IPS-18a (cell line): ENCODE results near the gene MRNIP.

Experiments
- H3K27ac ChIP-seq: one replicate; pipeline ENCODE4 v1.5.1; 2013; ENCODE audit warnings: low read length
- H3K27me3 ChIP-seq: one replicate; pipeline ENCODE4 v1.6.1; 2013; ENCODE audit warnings: mild to moderate bottlenecking, low read length; ENCODE audit not compliant: control insufficient read depth, insufficient read depth
- H3K36me3 ChIP-seq: one replicate; pipeline ENCODE4 v1.6.1; 2013; ENCODE audit warnings: low read depth, low read length; ENCODE audit not compliant: control insufficient read depth
- H3K4me1 ChIP-seq: one replicate; pipeline ENCODE4 v1.6.1; 2013; ENCODE audit warnings: low read depth, low read length; ENCODE audit not compliant: control insufficient read depth
- H3K4me3 ChIP-seq: one replicate; pipeline ENCODE4 v1.5.1; 2013; ENCODE audit warnings: low read length
- H3K9ac ChIP-seq: one replicate; pipeline ENCODE4 v1.6.1; 2013; ENCODE audit warnings: mild to moderate bottlenecking, low read length, moderate library complexity
- H3K9me3 ChIP-seq: one replicate; pipeline ENCODE4 v1.6.1; 2013; ENCODE audit warnings: low read depth, low read length; ENCODE audit not compliant: control insufficient read depth

Gene MRNIP

DNA sequence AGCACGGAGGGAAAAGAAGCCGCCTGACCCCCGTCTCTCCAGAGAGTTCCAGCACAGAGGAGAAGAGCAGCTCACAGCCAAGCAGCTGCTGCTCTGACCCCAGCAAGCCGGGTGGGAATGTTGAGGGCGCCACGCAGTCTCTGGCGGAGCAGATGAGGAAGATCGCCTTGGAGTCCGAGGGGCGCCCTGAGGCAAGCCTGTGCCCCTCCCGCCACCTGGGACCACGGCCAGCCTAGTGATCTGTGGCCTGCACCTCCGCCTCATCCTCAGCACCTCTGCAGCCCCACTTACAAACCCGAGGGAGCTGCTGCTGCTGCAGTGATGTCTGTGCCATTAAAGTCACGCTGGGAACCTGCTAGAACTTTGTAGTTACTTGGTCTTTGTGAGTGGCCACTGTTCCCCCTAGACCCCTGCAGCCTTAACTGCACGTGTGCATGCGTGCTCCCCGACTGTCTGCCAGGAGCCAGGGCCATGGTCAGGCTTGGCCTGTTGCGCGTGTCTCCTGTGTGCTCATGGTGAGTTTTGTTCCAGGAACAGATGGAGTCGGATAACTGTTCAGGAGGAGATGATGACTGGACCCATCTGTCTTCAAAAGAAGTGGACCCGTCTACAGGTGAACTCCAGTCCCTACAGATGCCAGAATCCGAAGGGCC lies 25.4 kb downstream of the MRNIP start:
- no peaks in the 10 kb centered on the region for H3K9me3 ChIP-seq
- no peak overlapping the region for H3K9ac ChIP-seq
- H3K27ac ChIP-seq, result no peak overlapping the region
- H3K27me3 ChIP-seq, result no peaks in the 10 kb centered on the region
- H3K36me3 ChIP-seq, result peaks cover 72% of the 10 kb centered on the region
- H3K4me1 ChIP-seq, result peaks cover 9% of the 10 kb centered on the region
- H3K4me3 ChIP-seq, result no peak overlapping the region

DNA sequence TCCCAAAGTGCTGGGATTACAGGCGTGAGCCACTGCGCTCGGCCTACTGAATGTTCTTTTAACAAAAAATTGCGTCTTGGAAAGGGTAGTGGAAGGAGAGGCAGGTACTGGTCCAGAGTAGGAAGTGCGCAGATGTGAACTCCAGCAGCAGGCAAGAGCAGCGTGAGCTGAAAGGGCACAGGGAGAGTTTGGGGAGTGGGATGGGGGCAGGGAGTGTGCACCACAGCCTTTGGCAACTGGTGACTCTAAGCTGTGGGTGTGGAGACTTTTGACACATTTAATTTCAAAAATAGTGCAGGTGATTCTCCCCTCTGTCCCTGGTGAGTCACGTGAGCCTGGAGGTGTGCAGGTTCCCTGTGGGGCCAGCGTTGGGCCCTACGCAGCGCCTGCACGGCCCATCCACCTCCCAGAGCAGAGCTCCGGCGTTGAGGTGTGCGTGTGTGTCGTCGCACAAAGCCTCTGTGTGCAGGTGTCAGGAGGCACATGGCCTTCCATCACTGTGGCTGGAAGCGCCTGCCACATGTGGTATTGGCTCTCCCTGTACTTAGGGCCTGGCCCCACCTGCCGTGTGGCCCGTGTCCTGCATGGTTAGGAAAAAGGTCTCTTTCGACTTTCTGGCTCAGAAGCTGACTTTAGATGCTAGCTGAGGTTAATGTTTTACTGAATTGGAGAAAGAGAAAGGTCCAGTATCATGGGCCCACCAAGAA lies 26.4 kb downstream of the MRNIP start:
- H3K36me3 ChIP-seq, result peaks cover 70% of the 10 kb centered on the region
- H3K27me3 ChIP-seq, result no peaks in the 10 kb centered on the region
- no peak overlapping the region for H3K27ac ChIP-seq
- H3K4me3 ChIP-seq, result no peak overlapping the region
- no peaks in the 10 kb centered on the region for H3K9me3 ChIP-seq
- H3K9ac ChIP-seq, result no peak overlapping the region
- H3K4me1 ChIP-seq, result peaks cover 9% of the 10 kb centered on the region

DNA sequence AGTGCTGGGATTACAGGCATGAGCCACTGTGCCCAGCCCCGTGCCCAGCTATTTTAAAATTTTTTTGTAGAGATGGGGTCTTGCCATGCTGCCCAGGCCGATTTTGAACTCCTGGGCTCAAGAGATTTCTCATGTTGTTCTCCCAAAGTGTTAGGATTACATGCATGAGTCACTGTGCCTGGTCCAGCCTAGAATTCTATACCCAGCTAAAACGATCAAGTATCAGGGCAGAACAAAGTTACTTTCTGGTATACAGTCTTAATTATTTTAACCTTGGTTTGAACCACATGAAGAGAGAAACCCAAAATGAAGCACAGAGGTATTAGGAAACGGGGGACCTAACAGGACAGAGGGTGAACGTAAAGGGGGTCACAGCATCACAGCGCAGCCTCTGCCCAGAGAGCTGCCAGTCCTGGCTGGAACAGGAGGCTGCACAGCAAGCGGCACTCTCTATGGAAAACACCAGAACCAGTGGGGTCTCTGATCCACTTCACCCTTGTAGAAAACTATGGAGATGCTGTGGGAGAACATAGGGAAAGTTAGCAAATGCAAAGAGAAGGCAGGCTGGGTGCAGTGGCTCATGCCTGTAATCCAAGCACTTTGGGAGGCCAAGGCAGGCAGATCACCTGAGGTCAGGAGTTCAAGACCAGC lies 27.7 kb downstream of the MRNIP start:
- Histone ChIP-seq H3K9ac (no peak overlapping the region), H3K27ac (no peak overlapping the region), H3K36me3 (peaks cover 69% of the 10 kb centered on the region), H3K27me3 (no peaks in the 10 kb centered on the region), H3K4me3 (no peak overlapping the region), H3K9me3 (no peaks in the 10 kb centered on the region), H3K4me1 (peaks cover 9% of the 10 kb centered on the region)

DNA sequence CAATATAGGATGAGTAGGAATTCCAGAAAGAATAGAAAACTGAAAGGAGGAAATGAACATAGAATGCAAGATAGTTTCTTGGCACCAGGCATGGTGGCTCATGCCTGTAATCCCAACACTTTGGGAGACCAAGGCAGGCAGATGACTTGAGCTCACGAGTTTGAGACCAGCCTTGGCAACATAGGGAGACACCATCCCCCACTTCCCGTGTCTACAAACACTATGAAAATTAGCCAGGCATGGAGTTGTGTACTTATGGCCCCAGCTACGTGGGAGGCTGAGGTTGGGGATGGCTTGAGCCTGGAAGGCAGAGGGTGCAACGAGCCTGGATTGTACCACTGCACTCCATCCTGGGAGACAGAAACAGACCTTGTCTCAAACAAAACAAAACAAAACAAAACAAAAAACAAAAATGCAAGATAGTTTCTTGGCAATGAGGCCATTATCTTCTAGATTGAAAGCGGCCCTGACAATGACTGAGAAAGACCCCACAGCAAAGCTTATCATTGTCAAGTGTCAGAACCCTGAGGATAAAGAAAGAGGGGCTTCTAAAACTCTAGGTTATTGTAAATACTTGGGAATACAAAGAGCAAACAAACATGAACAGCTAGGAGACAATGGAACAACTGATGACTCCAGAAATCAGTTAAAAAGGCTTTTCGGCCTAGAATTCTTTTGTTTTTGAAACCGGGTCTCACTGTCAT lies 28.7 kb downstream of the MRNIP start:
- no peak overlapping the region for H3K9ac ChIP-seq
- H3K9me3 ChIP-seq, result no peaks in the 10 kb centered on the region
- peaks cover 9% of the 10 kb centered on the region for H3K4me1 ChIP-seq
- H3K27ac ChIP-seq, result no peak overlapping the region
- peaks cover 77% of the 10 kb centered on the region for H3K36me3 ChIP-seq
- no peaks in the 10 kb centered on the region for H3K27me3 ChIP-seq
- no peak overlapping the region for H3K4me3 ChIP-seq

- Histone ChIP-seq H3K27ac (no peak overlapping the region), H3K4me3 (no peak overlapping the region), H3K4me1 (peaks cover 9% of the 10 kb centered on the region), H3K36me3 (peaks cover 86% of the 10 kb centered on the region), H3K9me3 (no peaks in the 10 kb centered on the region), H3K9ac (no peak overlapping the region), H3K27me3 (no peaks in the 10 kb centered on the region)
These were observed 29.7 kb downstream of the MRNIP start for GRCh38 chr5:179828756-179829421.

DNA sequence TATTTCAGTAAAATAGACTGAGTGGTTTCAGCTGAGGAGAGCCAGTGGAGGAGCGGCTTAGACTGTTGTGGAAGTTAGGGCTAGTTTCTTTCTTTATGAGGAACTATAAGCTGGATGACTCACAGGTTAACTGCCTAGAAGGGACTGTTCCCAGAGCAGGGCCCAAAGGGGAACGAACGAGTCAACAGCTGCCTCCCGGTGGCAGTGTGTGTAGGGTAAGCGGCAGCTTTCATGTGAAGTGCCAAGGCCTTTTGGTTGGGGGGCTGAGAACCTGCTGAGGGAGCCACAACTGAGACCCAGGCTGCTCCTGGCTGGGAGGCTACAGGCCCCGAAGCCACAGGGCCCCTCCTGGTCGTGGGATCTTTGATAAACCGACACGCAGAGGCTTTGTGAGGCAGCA lies 30.9 kb downstream of the MRNIP start:
- no peaks in the 10 kb centered on the region for H3K27me3 ChIP-seq
- peaks cover 9% of the 10 kb centered on the region for H3K4me1 ChIP-seq
- no peak overlapping the region for H3K4me3 ChIP-seq
- no peak overlapping the region for H3K27ac ChIP-seq
- no peak overlapping the region for H3K9ac ChIP-seq
- H3K36me3 ChIP-seq, result peaks cover 84% of the 10 kb centered on the region
- no peaks in the 10 kb centered on the region for H3K9me3 ChIP-seq

DNA sequence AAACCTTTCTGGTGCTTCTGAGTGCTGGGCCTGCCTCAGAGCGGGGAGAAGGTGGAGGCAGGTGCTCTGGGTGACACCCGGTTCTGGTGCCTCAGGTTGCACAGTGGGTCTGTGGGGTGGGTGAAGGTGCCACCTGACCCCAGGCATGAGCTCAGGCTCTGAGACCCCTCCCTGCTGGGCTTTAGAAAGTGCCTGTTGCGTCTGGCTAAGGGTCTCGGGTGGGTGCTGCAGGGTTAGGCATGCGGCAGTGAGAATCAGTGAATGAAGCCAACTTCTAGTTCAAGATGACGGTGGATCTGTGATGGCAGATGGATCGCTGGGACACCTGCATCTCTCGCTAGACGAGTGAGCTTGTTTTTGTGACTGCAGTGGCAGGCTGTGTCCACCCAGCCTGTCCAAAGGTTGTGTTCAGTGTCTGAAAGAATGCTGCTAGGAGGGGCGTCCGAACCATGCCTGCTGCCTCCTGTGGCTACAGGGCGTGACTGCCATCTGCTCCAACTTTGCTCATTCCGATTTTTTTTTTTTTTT lies 32.9 kb downstream of the MRNIP start:
- H3K4me1 ChIP-seq, result peaks cover 17% of the 10 kb centered on the region
- H3K9me3 ChIP-seq, result no peaks in the 10 kb centered on the region
- no peaks in the 10 kb centered on the region for H3K27me3 ChIP-seq
- H3K4me3 ChIP-seq, result no peak overlapping the region
- peaks cover 68% of the 10 kb centered on the region for H3K36me3 ChIP-seq
- H3K27ac ChIP-seq, result no peak overlapping the region
- H3K9ac ChIP-seq, result no peak overlapping the region

GRCh38 chr5:179824745-179825112 lies 33.9 kb downstream of the MRNIP start:
- Histone ChIP-seq H3K36me3 (peaks cover 58% of the 10 kb centered on the region), H3K27me3 (peaks cover 2% of the 10 kb centered on the region), H3K27ac (no peak overlapping the region), H3K9ac (no peak overlapping the region), H3K4me1 (peaks cover 25% of the 10 kb centered on the region), H3K9me3 (no peaks in the 10 kb centered on the region), H3K4me3 (no peak overlapping the region)

GRCh38 chr5:179823937-179824744 lies 34.5 kb downstream of the MRNIP start:
- no peaks in the 10 kb centered on the region for H3K9me3 ChIP-seq
- no peak overlapping the region for H3K4me3 ChIP-seq
- no peak overlapping the region for H3K9ac ChIP-seq
- H3K27ac ChIP-seq, result no peak overlapping the region
- peaks cover 27% of the 10 kb centered on the region for H3K4me1 ChIP-seq
- H3K27me3 ChIP-seq, result peaks cover 3% of the 10 kb centered on the region
- H3K36me3 ChIP-seq, result peaks cover 55% of the 10 kb centered on the region

- peaks cover 27% of the 10 kb centered on the region for H3K4me1 ChIP-seq
- no peak overlapping the region for H3K9ac ChIP-seq
- no peaks in the 10 kb centered on the region for H3K9me3 ChIP-seq
- peaks cover 45% of the 10 kb centered on the region for H3K36me3 ChIP-seq
- peak overlapping the region; percentile 52 for H3K4me3 ChIP-seq
- peaks cover 9% of the 10 kb centered on the region for H3K27me3 ChIP-seq
- no peak overlapping the region for H3K27ac ChIP-seq
These were observed 36.1 kb downstream of the MRNIP start for GRCh38 chr5:179822444-179822990.
